ENCODE data around the gene RABGAP1L. TPM values are rescaled to one million over a fixed set of nuclear protein-coding genes. Genes with fewer than 3 reads are reported as not detected.
"Not testable (repeated sequence)": the region's sequence is repeated elsewhere in the genome, so short reads cannot be mapped to it uniquely, and the experiment has no call there.

The RABGAP1L gene
- total RNA-seq, 2 experiments from 2014 or later = 38.2 to 44.2 TPM

DNA sequence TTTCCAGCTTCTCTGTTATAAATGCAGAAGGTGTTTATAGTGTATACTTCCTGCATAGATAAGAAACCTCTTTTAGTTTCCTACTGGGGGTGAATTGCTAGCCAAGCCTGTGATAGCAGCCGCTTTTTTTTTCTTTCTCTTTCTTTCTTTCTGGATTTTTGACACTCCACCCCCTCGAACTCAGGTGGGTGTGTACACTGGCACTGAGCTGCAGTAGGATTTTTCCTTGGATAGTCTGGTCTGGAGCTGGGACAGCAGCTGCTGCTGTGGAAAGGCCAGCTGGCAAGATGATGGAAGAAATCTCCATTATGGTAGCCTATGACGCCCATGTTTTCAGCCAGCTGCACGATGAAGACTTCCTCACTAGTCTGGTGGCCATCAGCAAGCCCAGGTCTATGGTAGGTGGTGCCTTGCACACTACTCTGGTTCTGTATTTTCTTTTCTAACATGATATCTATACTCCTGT lies 717.9 kb downstream of the RABGAP1L start:
- ChIA-PET CTCF (interaction anchor here (1.4 kb wide), 1 partner anchor 9 kb away, joined by 3 read pairs; no protein-coding TSS in a partner anchor), POLR2A (no interaction called here)
- ATAC-seq (no peak), DNase-seq (no peak)
- H3K36me3 Mint-ChIP-seq (ENCODE audit: low read depth) = no peaks in the 10 kb centered on the region
- H3K27me3 Mint-ChIP-seq (ENCODE audit: low read depth) = no peaks in the 10 kb centered on the region
- peaks cover 4% of the 10 kb centered on the region for H3K4me1 Mint-ChIP-seq (ENCODE audit: low read depth)
- no peak overlapping the region for H3K27ac Mint-ChIP-seq
- no peak overlapping the region for H3K4me3 Mint-ChIP-seq
- H3K9me3 Mint-ChIP-seq (ENCODE audit: insufficient read depth) = no peaks in the 10 kb centered on the region

GRCh38 chr1:174880171-174880570 lies 720.9 kb downstream of the RABGAP1L start:
- H3K4me3 Mint-ChIP-seq = no peak overlapping the region
- ATAC-seq (no peak), DNase-seq (no peak)
- peaks cover 4% of the 10 kb centered on the region for H3K4me1 Mint-ChIP-seq (ENCODE audit: low read depth)
- no peaks in the 10 kb centered on the region for H3K27me3 Mint-ChIP-seq (ENCODE audit: low read depth)
- POLR2A ChIA-PET = interaction anchor here (1.3 kb wide), 1 partner anchor 120 kb away, joined by 3 read pairs; no protein-coding TSS in a partner anchor
- no peak overlapping the region for H3K27ac Mint-ChIP-seq
- H3K36me3 Mint-ChIP-seq (ENCODE audit: low read depth) = no peaks in the 10 kb centered on the region
- H3K9me3 Mint-ChIP-seq (ENCODE audit: insufficient read depth) = no peaks in the 10 kb centered on the region
- CTCF ChIA-PET = no interaction called here

GRCh38 chr1:174883409-174883808 lies 724.1 kb downstream of the RABGAP1L start:
- CTCF ChIA-PET = interaction anchor here (0.9 to 1.9 kb wide), 5 partner anchors 11 to 140 kb away, joined by 3 to 5 read pairs (median 3); partner anchors contain the start of gene MRPS14
- Mint-ChIP-seq H3K4me3 (no peak overlapping the region), H3K4me1 (ENCODE audit: low read depth) (no peaks in the 10 kb centered on the region), H3K36me3 (ENCODE audit: low read depth) (no peaks in the 10 kb centered on the region), H3K9me3 (ENCODE audit: insufficient read depth) (no peaks in the 10 kb centered on the region), H3K27me3 (ENCODE audit: low read depth) (no peaks in the 10 kb centered on the region), H3K27ac (no peak overlapping the region)
- ATAC-seq (no peak), DNase-seq (no peak)
- POLR2A ChIA-PET = no interaction called here

GRCh38 chr1:174884038-174884437 lies 724.7 kb downstream of the RABGAP1L start:
- no peaks in the 10 kb centered on the region for H3K4me1 Mint-ChIP-seq (ENCODE audit: low read depth)

GRCh38 chr1:174884566-174884965 lies 725.2 kb downstream of the RABGAP1L start:
- ATAC-seq (no peak), DNase-seq (no peak)
- CTCF ChIA-PET = interaction anchor here (0.9 to 1.4 kb wide), 3 partner anchors 95 to 116 kb away, joined by 3 read pairs; no protein-coding TSS in a partner anchor
- H3K27ac Mint-ChIP-seq = no peak overlapping the region
- H3K27me3 Mint-ChIP-seq (ENCODE audit: low read depth) = no peaks in the 10 kb centered on the region
- POLR2A ChIA-PET = no interaction called here
- H3K4me1 Mint-ChIP-seq (ENCODE audit: low read depth) = no peaks in the 10 kb centered on the region
- H3K36me3 Mint-ChIP-seq (ENCODE audit: low read depth) = no peaks in the 10 kb centered on the region
- no peak overlapping the region for H3K4me3 Mint-ChIP-seq
- no peaks in the 10 kb centered on the region for H3K9me3 Mint-ChIP-seq (ENCODE audit: insufficient read depth)

More at GRCh38 chr1:174884038-174884437, 724.7 kb downstream of the RABGAP1L start:
- no peak overlapping the region for H3K27ac Mint-ChIP-seq
- H3K36me3 Mint-ChIP-seq (ENCODE audit: low read depth) = no peaks in the 10 kb centered on the region
- H3K9me3 Mint-ChIP-seq (ENCODE audit: insufficient read depth) = no peaks in the 10 kb centered on the region
- no peak for DNase-seq
- no peak overlapping the region for H3K4me3 Mint-ChIP-seq
- ChIA-PET CTCF (interaction anchor here (0.9 to 1.9 kb wide), 6 partner anchors 12 to 117 kb away, joined by 3 to 5 read pairs (median 3); no protein-coding TSS in a partner anchor), POLR2A (no interaction called here)
- ATAC-seq = no peak
- H3K27me3 Mint-ChIP-seq (ENCODE audit: low read depth) = no peaks in the 10 kb centered on the region

GRCh38 chr1:174890024-174890423 lies 730.7 kb downstream of the RABGAP1L start:
- ChIA-PET POLR2A (no interaction called here), CTCF (no interaction called here)
- no peaks in the 10 kb centered on the region for H3K27me3 Mint-ChIP-seq (ENCODE audit: low read depth)
- no peak overlapping the region for H3K4me3 Mint-ChIP-seq
- no peak overlapping the region for H3K27ac Mint-ChIP-seq
- ATAC-seq (no peak), DNase-seq (no peak)
- H3K4me1 Mint-ChIP-seq (ENCODE audit: low read depth) = no peaks in the 10 kb centered on the region
- H3K36me3 Mint-ChIP-seq (ENCODE audit: low read depth) = no peaks in the 10 kb centered on the region
- H3K9me3 Mint-ChIP-seq (ENCODE audit: insufficient read depth) = no peaks in the 10 kb centered on the region

DNA sequence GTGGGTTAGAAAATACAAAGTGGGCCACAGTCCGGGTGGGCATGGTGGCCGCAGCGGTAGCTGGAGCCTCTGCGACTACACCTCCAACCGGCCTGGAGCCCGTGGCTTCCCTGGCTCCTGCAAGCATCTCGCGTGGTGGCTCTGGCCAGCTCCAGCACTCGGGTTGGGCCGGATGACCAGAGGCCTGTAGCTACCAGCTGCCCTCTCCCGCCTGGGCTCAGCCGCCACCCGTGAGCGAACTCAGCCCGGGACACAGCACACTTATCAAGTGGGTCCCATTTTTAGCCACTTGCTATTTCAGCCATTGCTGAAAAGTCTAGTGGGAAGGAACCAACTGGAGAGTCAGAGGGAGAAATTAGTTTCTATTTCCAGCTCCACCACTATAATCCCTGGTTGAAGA lies 732.7 kb downstream of the RABGAP1L start:
- H3K4me1 Mint-ChIP-seq (ENCODE audit: low read depth) = no peaks in the 10 kb centered on the region
- POLR2A ChIA-PET = no interaction called here
- CTCF ChIA-PET = interaction anchor here (1.1 kb wide), 1 partner anchor 97 kb away, joined by 3 read pairs; no protein-coding TSS in a partner anchor
- no peak for DNase-seq
- no peaks in the 10 kb centered on the region for H3K27me3 Mint-ChIP-seq (ENCODE audit: low read depth)
- ATAC-seq = no peak
- H3K36me3 Mint-ChIP-seq (ENCODE audit: low read depth) = peaks cover 4% of the 10 kb centered on the region
- H3K27ac Mint-ChIP-seq = no peak overlapping the region
- no peaks in the 10 kb centered on the region for H3K9me3 Mint-ChIP-seq (ENCODE audit: insufficient read depth)
- no peak overlapping the region for H3K4me3 Mint-ChIP-seq

DNA sequence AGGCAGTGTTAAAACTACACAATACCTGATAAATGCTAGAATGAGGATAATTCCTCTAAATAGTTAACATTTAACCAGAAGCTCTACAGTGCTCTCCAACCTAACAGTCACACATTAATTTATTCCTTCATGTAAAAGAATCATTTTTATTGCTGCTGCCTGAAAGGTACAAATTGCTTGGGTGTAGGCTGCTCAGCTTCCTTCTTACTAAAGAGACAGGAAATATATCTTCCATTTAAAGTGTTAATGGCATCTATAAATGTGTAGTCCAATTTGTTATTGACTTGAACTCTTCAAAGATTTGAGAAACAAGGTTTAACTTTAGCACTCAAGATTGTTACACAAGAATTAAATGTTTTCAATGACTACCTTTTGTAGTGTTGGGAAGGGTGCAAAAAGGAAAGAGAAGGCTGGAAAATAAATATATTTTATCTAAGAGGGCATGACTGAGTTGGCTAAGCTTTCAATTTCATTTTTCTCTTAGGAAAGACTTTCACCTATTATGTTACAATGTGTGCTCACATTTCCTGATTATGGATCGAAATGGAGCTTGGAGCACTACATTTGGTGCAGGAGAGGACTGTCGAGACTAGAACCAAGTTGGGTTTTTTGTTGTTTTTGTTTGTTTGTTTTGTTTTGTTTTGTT lies 734.9 kb downstream of the RABGAP1L start:
- ATAC-seq = no peak
- Mint-ChIP-seq H3K27ac (no peak overlapping the region), H3K9me3 (ENCODE audit: insufficient read depth) (no peaks in the 10 kb centered on the region), H3K4me3 (no peak overlapping the region), H3K27me3 (ENCODE audit: low read depth) (no peaks in the 10 kb centered on the region), H3K36me3 (ENCODE audit: low read depth) (peaks cover 5% of the 10 kb centered on the region), H3K4me1 (ENCODE audit: low read depth) (no peaks in the 10 kb centered on the region)
- ChIA-PET POLR2A (no interaction called here), CTCF (interaction anchor here (1.0 kb wide), 1 partner anchor 632 kb away, joined by 3 read pairs; no protein-coding TSS in a partner anchor)
- DNase-seq = no peak

DNA sequence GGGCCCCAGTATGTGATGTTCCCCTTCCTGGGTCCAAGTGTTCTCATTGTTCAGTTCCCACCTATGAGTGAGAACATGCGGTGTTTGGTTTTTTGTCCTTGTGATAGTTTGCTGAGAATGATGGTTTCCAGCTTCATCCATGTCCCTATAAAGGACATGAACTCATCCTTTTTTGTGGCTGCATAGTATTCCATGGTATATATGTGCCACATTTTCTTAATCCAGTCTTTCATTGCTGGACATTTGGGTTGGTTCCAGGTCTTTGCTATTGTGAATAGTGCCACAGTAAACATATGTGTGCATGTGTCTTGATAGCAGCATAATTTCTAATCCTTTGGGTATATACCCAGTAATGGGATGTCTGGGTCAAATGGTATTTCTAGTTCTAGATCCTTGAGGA lies 736.3 kb downstream of the RABGAP1L start:
- DNase-seq; ATAC-seq; H3K36me3 Mint-ChIP-seq (ENCODE audit: low read depth); H3K4me1 Mint-ChIP-seq (ENCODE audit: low read depth); H3K27me3 Mint-ChIP-seq (ENCODE audit: low read depth); H3K9me3 Mint-ChIP-seq (ENCODE audit: insufficient read depth); CTCF ChIA-PET; POLR2A ChIA-PET; H3K27ac Mint-ChIP-seq; H3K4me3 Mint-ChIP-seq: not testable (repeated sequence)

GRCh38 chr1:174898102-174898797 lies 738.9 kb downstream of the RABGAP1L start:
- POLR2A ChIA-PET = no interaction called here
- no peaks in the 10 kb centered on the region for H3K4me1 Mint-ChIP-seq (ENCODE audit: low read depth)
- peaks cover 13% of the 10 kb centered on the region for H3K9me3 Mint-ChIP-seq (ENCODE audit: insufficient read depth)
- peaks cover 11% of the 10 kb centered on the region for H3K36me3 Mint-ChIP-seq (ENCODE audit: low read depth)
- DNase-seq (no peak), ATAC-seq (no peak)
- H3K27ac Mint-ChIP-seq = no peak overlapping the region
- CTCF ChIA-PET = no interaction called here
- H3K4me3 Mint-ChIP-seq = no peak overlapping the region
- H3K27me3 Mint-ChIP-seq (ENCODE audit: low read depth) = no peaks in the 10 kb centered on the region

GRCh38 chr1:174900317-174900716 lies 741.0 kb downstream of the RABGAP1L start:
- H3K4me3 Mint-ChIP-seq = no peak overlapping the region
- H3K4me1 Mint-ChIP-seq (ENCODE audit: low read depth) = no peaks in the 10 kb centered on the region
- H3K27ac Mint-ChIP-seq = no peak overlapping the region
- ChIA-PET CTCF (no interaction called here), POLR2A (no interaction called here)
- DNase-seq (no peak), ATAC-seq (no peak)
- no peaks in the 10 kb centered on the region for H3K27me3 Mint-ChIP-seq (ENCODE audit: low read depth)
- H3K9me3 Mint-ChIP-seq (ENCODE audit: insufficient read depth) = peaks cover 19% of the 10 kb centered on the region
- H3K36me3 Mint-ChIP-seq (ENCODE audit: low read depth) = peaks cover 13% of the 10 kb centered on the region

DNA sequence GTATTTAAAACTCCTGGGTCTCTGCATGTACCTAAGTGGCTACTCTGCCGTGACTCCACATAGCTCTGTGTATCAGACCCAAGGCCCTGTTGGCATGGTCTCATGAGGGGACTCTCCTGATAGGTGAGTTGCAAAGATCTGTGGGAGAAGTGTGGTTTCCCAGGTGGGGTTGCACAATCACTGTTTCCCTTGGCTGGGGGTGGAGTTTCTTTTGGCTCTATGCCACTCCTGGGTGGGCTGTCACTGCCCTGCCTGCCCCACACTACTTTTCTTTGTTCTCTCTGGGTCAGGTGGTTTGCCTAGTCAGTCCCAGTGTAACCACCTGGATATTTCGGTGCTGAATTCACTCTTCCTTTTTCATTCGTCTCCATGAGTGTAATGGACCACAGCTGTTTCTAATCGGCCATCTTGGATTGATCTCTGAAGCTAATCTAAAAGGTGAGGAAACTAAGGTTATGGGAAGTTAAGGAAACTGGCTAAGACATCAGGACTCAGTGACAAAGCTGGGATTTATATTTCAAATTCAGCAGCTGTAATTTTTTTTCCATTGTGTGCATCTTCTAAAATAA lies 743.3 kb downstream of the RABGAP1L start:
- CTCF ChIA-PET = no interaction called here
- POLR2A ChIA-PET = no interaction called here
- no peaks in the 10 kb centered on the region for H3K4me1 Mint-ChIP-seq (ENCODE audit: low read depth)
- no peak for ATAC-seq
- no peaks in the 10 kb centered on the region for H3K27me3 Mint-ChIP-seq (ENCODE audit: low read depth)
- DNase-seq = no peak
- H3K27ac Mint-ChIP-seq = no peak overlapping the region
- peaks cover 10% of the 10 kb centered on the region for H3K36me3 Mint-ChIP-seq (ENCODE audit: low read depth)
- peaks cover 19% of the 10 kb centered on the region for H3K9me3 Mint-ChIP-seq (ENCODE audit: insufficient read depth)
- H3K4me3 Mint-ChIP-seq = no peak overlapping the region

Measured in activated CD8-positive, alpha-beta T cell treated with anti-CD3 and anti-CD28 coated beads, Interleukin-2, amount 10 ng/mL, durations not matched to agents 7 days and 5 days (primary cell).